ENCODE data around the gene DNAH14. TPM values are rescaled to one million over a fixed set of nuclear protein-coding genes. Genes with fewer than 3 reads are reported as not detected.

The DNAH14 gene
- total and polyA plus RNA-seq, 10 of the 15 experiments (the other 5 are each of a cell fraction or from before 2014, with no cell fraction given) = 2.0 to 7.9 (median 4.8) TPM

GRCh38 chr1:225299624-225300023 is 370.1 kb downstream of the DNAH14 start:
- Histone ChIP-seq H3K4me3 (no peak overlapping the region), H3K27me3 (replicated peaks in 1 of 2; ENCODE audit: control insufficient read depth in 2 of 2, insufficient read depth in 2 of 2, low read length in 1 of 2) (no peaks in the 10 kb centered on the region), H3K4me1 (ENCODE audit: control insufficient read depth, insufficient read depth, low read length) (no peaks in the 10 kb centered on the region), H3K9me3 (replicated peaks; ENCODE audit: control insufficient read depth, insufficient read depth, low read length) (no peaks in the 10 kb centered on the region), H2AFZ (ENCODE audit: control insufficient read depth, low read depth, low read length) (no peak overlapping the region), H3K79me2 (ENCODE audit: control insufficient read depth, insufficient read depth, low read length) (no peaks in the 10 kb centered on the region), H3K4me2 (ENCODE audit: control insufficient read depth, insufficient read depth) (no peak overlapping the region), H3K27ac (ENCODE audit: control insufficient read depth, insufficient read depth) (no peak overlapping the region), H3K9ac (ENCODE audit: control insufficient read depth, insufficient read depth, low read length) (no peak overlapping the region), H3K36me3 (ENCODE audit: control insufficient read depth in 2 of 2, insufficient read depth in 2 of 2, low read length in 1 of 2) (no peaks in the 10 kb centered on the region), H4K20me1 (ENCODE audit: control insufficient read depth, insufficient read depth) (no peaks in the 10 kb centered on the region)
- ChIA-PET POLR2A (no interaction called here), CTCF (interaction anchor here (1.6 kb wide), 1 partner anchor 19 kb away, joined by 4 read pairs; no protein-coding TSS in a partner anchor), SMC1A (ENCODE audit: uncharacterized antibody, unreplicated experiment) (no interaction called here), RAD21 (ENCODE audit: unreplicated experiment) (no interaction called here)
- TF ChIP-seq WRNIP1 (IDR thresholded peaks at IDR 0.05; ENCODE audit: borderline replicate concordance, low read depth, low read length) = no peak
- no peak for TF ChIP-seq SUPT20H (IDR thresholded peaks at IDR 0.05; ENCODE audit: borderline replicate concordance, control insufficient read depth, low read depth, low read length)
- no peak for TF ChIP-seq TCF12 (IDR thresholded peaks at IDR 0.05; ENCODE audit: low read depth, low read length)
- no peak for TF ChIP-seq E2F4 (IDR thresholded peaks at IDR 0.05; ENCODE audit: low read depth, low read length)
- TF ChIP-seq IRF5 (IDR thresholded peaks at IDR 0.05; ENCODE audit: borderline replicate concordance) = no peak
- no peak for TF ChIP-seq RAD51 (IDR thresholded peaks at IDR 0.05)
- no peak for TF ChIP-seq POLR2AphosphoS5 (IDR thresholded peaks at IDR 0.05; ENCODE audit: low read length)
- TF ChIP-seq IRF4 (IDR thresholded peaks at IDR 0.05; ENCODE audit: low read depth, low read length) = no peak
- TF ChIP-seq E4F1 (IDR thresholded peaks at IDR 0.05; ENCODE audit: borderline replicate concordance, partially characterized antibody) = no peak
- TF ChIP-seq KDM1A (IDR thresholded peaks at IDR 0.05; ENCODE audit: borderline replicate concordance) = no peak
- no peak for TF ChIP-seq RUNX3 (IDR thresholded peaks at IDR 0.05; ENCODE audit: low read length)
- TF ChIP-seq SRF (IDR thresholded peaks at IDR 0.05; ENCODE audit: low read depth in 2 of 2, low read length in 2 of 2) = no peak
- TF ChIP-seq PRDM15 (CRISPR knock-in tag; IDR thresholded peaks at IDR 0.05) = no peak
- TF ChIP-seq BHLHE40 (IDR thresholded peaks at IDR 0.05; ENCODE audit: borderline replicate concordance in 1 of 2, low read depth in 2 of 2, low read length in 1 of 2) = no peak
- TF ChIP-seq IKZF2 (IDR thresholded peaks at IDR 0.05) = no peak
- DNase-seq (ENCODE audit: low read depth, low spot score) (no peak), FAIRE-seq (no peak), ATAC-seq (no peak)
- WGBS (ENCODE audit: insufficient coverage, insufficient replicate concordance, low lambda C conversion rate, missing lambda C conversion rate) = 2% methylated on average over 2 of the region's 2 CpGs
- BruUV-seq (replicated peaks) = no TSS peak
- intact Hi-C loops (cut with micrococcal nuclease; ENCODE audit: unreplicated experiment) = no loop called here
- in situ Hi-C loops (cut with MboI) = no loop called here

All from GM12878 (cell line).